GM19043 (cell line): ENCODE data around the gene CERS6.

Experiments used
- ATAC-seq: cut with Tn5 transposase; IDR thresholded peaks from one replicate; pipeline ENCODE4 v1.9.1; 2021; ENCODE audit warnings: low read depth; ENCODE audit not compliant: unreplicated experiment

Gene CERS6

GRCh38 chr2:168441214-168441872 lies 14.7 kb upstream of the CERS6 start:
- ATAC-seq: no peak

- ATAC-seq: no peak
These were observed 12.3 kb upstream of the CERS6 start for GRCh38 chr2:168443818-168444217.

- ATAC-seq: no peak
These were observed 10.1 kb upstream of the CERS6 start for GRCh38 chr2:168445960-168446359.

GRCh38 chr2:168448980-168449379 lies 7.1 kb upstream of the CERS6 start:
- no peak for ATAC-seq

GRCh38 chr2:168449419-168449818 lies 6.7 kb upstream of the CERS6 start:
- ATAC-seq: no peak

GRCh38 chr2:168450171-168450570 lies 5.9 kb upstream of the CERS6 start:
- no peak for ATAC-seq

GRCh38 chr2:168450732-168451131 lies 5.3 kb upstream of the CERS6 start:
- ATAC-seq: no peak

GRCh38 chr2:168452781-168453180 lies 3.3 kb upstream of the CERS6 start:
- ATAC-seq: no peak

- ATAC-seq: no peak
These were observed 2.7 kb upstream of the CERS6 start for GRCh38 chr2:168453404-168453803.

- no peak for ATAC-seq
These were observed 1.1 kb upstream of the CERS6 start for GRCh38 chr2:168454737-168455644.

- ATAC-seq: peak; percentile 21
These were observed 583 bp downstream of the CERS6 start for GRCh38 chr2:168456521-168457189.

- ATAC-seq: no peak
These were observed 1.3 kb downstream of the CERS6 start for GRCh38 chr2:168457190-168457895.

GRCh38 chr2:168458139-168458538 lies 2.1 kb downstream of the CERS6 start:
- ATAC-seq: no peak

GRCh38 chr2:168459256-168459655 lies 3.2 kb downstream of the CERS6 start:
- no peak for ATAC-seq

- no peak for ATAC-seq
These were observed 4.5 kb downstream of the CERS6 start for GRCh38 chr2:168460571-168460970.

GRCh38 chr2:168461178-168461941 lies 5.3 kb downstream of the CERS6 start:
- no peak for ATAC-seq

- no peak for ATAC-seq
These were observed 5.9 kb downstream of the CERS6 start for GRCh38 chr2:168461942-168462331.

- no peak for ATAC-seq
These were observed 6.5 kb downstream of the CERS6 start for GRCh38 chr2:168462543-168463045.

GRCh38 chr2:168465594-168465993 lies 9.5 kb downstream of the CERS6 start:
- ATAC-seq: no peak

GRCh38 chr2:168466190-168466737 lies 10.2 kb downstream of the CERS6 start:
- ATAC-seq: no peak
